Neural progenitor cell (in vitro differentiated cells): Measurements from ENCODE around the gene RASGRF1. TPM values are rescaled to one million over a fixed set of nuclear protein-coding genes. Genes with fewer than 3 reads are reported as not detected.

Experiments
- DNase-seq: peaks from one replicate; pipeline ENCODE4 v3.0.0-alpha.2; 2016; ENCODE audit warnings: low spot score
- H2AFZ ChIP-seq: fragments of 200-600 bp; sonication (generic); replicated peaks from 2 replicates; pipeline ENCODE4 v1.6.1; 2016; ENCODE audit warnings: antibody characterized with exemption
- H3F3A ChIP-seq: fragments of 200-600 bp; sonication (generic); 2 replicates; pipeline ENCODE4 v1.6.1; 2016; ENCODE audit warnings: antibody characterized with exemption, low read depth
- H3K27ac ChIP-seq: fragments of 200-600 bp; sonication (generic); 2 replicates; pipeline ENCODE4 v1.5.1; 2016; ENCODE audit warnings: mild to moderate bottlenecking
- H3K27me3 ChIP-seq: fragments of 200-600 bp; sonication (generic); 2 replicates; pipeline ENCODE4 v1.6.1; 2016; ENCODE audit warnings: mild to moderate bottlenecking, moderate library complexity
- H3K36me3 ChIP-seq: fragments of 200-600 bp; sonication (generic); 2 replicates; pipeline ENCODE4 v1.5.1; 2016
- H3K4me1 ChIP-seq: fragments of 200-600 bp; sonication (generic); 2 replicates; pipeline ENCODE4 v1.6.1; 2016; ENCODE audit warnings: mixed run types
- H3K4me2 ChIP-seq: fragments of 200-600 bp; sonication (generic); 2 replicates; pipeline ENCODE4 v1.6.1; 2016
- H3K4me3 ChIP-seq: fragments of 200-600 bp; sonication (generic); 2 replicates; pipeline ENCODE4 v1.5.1; 2016
- H3K79me2 ChIP-seq: fragments of 200-600 bp; sonication (generic); 2 replicates; pipeline ENCODE4 v1.6.1; 2016; ENCODE audit warnings: low read depth
- H3K9ac ChIP-seq: fragments of 200-600 bp; sonication (generic); 2 replicates; pipeline ENCODE4 v1.6.1; 2016
- H3K9me3 ChIP-seq: fragments of 200-600 bp; sonication (generic); 2 replicates; pipeline ENCODE4 v1.5.1; 2016; ENCODE audit warnings: low read depth
- H4K20me1 ChIP-seq: fragments of 200-600 bp; sonication (generic); 2 replicates; pipeline ENCODE4 v1.6.1; 2016; ENCODE audit warnings: low read depth
- H3K27ac Mint-ChIP-seq: 3 replicates; pipeline ENCODE4 v1.8.0; 2021; ENCODE audit warnings: mixed read lengths
- H3K27me3 Mint-ChIP-seq: 2 replicates; pipeline ENCODE4 v1.8.0; 2022; ENCODE audit warnings: low read depth, mild to moderate bottlenecking, inconsistent platforms, moderate library complexity, mixed read lengths; ENCODE audit not compliant: insufficient read depth
- H3K36me3 Mint-ChIP-seq: 3 replicates; pipeline ENCODE4 v1.8.0; 2021; ENCODE audit warnings: mixed read lengths
- H3K4me1 Mint-ChIP-seq: 3 replicates; pipeline ENCODE4 v1.8.0; 2021; ENCODE audit warnings: mixed read lengths
- H3K4me3 Mint-ChIP-seq: 3 replicates; pipeline ENCODE4 v1.8.0; 2021; ENCODE audit warnings: mild to moderate bottlenecking, moderate library complexity, mixed read lengths
- H3K9me3 Mint-ChIP-seq: 3 replicates; pipeline ENCODE4 v1.8.0; 2020; ENCODE audit warnings: mixed read lengths
- EZH2 ChIP-seq: fragments of 200-600 bp; sonication (generic); IDR thresholded peaks from 2 replicates; pipeline ENCODE4 v1.6.1; 2017; ENCODE audit warnings: antibody characterized with exemption, mild to moderate bottlenecking, moderate library complexity
- EZH2phosphoT487 ChIP-seq: fragments of 200-600 bp; sonication (generic); IDR thresholded peaks from 2 replicates; pipeline ENCODE4 v1.6.1; 2017; ENCODE audit warnings: antibody characterized with exemption
- total RNA-seq: library from RNA; depleted of rRNA; stranded (reverse); fragments of >200 nt; gene quantifications from 2 replicates; pipeline ENCODE4 v1.2.3, GENCODE V29; 2015; ENCODE audit warnings: low replicate concordance
- TF ChIP-seq, protein P1 (sequence below): fragments of 200-600 bp; sonication (generic); IDR thresholded peaks from 2 replicates; pipeline ENCODE4 v1.5.1; 2017; ENCODE audit warnings: antibody characterized with exemption, mild to moderate bottlenecking

The RASGRF1 gene
- total RNA-seq, 1 donor from 2014 or later = 0.22 TPM

DNA sequence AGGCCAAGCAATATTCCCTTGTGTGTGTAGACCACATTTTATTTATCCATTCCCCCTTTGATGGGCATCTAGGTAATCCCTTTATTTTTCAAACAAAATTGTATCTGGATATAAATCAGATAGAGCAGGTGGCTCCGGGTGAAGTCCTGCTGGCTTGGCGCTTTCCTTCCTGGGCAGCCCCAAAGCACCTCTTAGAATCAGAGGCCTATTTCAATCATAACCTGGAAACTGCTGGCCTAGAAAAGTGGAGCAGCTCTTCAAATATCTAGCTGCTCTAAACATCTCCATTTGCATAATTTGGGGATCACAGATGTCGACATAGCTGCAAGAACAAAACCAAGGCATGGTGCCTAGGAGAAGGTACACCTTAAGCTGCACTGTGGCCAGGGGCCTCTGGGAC lies 40.2 kb downstream of the RASGRF1 start:
- Mint-ChIP-seq H3K4me1 (peaks cover 12% of the 10 kb centered on the region), H3K36me3 (no peaks in the 10 kb centered on the region), H3K9me3 (no peaks in the 10 kb centered on the region), H3K27ac (no peak overlapping the region), H3K27me3 (peaks cover 21% of the 10 kb centered on the region), H3K4me3 (no peak overlapping the region)
- H3K27ac ChIP-seq = no peak overlapping the region
- TF ChIP-seq EZH2 (no peak), EZH2phosphoT487 (no peak)
- TF ChIP-seq, protein P1, sequence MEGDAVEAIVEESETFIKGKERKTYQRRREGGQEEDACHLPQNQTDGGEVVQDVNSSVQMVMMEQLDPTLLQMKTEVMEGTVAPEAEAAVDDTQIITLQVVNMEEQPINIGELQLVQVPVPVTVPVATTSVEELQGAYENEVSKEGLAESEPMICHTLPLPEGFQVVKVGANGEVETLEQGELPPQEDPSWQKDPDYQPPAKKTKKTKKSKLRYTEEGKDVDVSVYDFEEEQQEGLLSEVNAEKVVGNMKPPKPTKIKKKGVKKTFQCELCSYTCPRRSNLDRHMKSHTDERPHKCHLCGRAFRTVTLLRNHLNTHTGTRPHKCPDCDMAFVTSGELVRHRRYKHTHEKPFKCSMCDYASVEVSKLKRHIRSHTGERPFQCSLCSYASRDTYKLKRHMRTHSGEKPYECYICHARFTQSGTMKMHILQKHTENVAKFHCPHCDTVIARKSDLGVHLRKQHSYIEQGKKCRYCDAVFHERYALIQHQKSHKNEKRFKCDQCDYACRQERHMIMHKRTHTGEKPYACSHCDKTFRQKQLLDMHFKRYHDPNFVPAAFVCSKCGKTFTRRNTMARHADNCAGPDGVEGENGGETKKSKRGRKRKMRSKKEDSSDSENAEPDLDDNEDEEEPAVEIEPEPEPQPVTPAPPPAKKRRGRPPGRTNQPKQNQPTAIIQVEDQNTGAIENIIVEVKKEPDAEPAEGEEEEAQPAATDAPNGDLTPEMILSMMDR = no peak
- H3K9me3 ChIP-seq = no peaks in the 10 kb centered on the region
- peaks cover 14% of the 10 kb centered on the region for H3K4me1 ChIP-seq
- H2AFZ ChIP-seq = no peak overlapping the region
- no peak overlapping the region for H3K9ac ChIP-seq
- H3K4me2 ChIP-seq = peak overlapping the region; percentile 5
- no peaks in the 10 kb centered on the region for H3K36me3 ChIP-seq
- H3F3A ChIP-seq = no peaks in the 10 kb centered on the region
- no peak for DNase-seq
- H3K79me2 ChIP-seq = no peaks in the 10 kb centered on the region
- H3K4me3 ChIP-seq = no peak overlapping the region
- H3K27me3 ChIP-seq = no peaks in the 10 kb centered on the region
- H4K20me1 ChIP-seq = no peaks in the 10 kb centered on the region

DNA sequence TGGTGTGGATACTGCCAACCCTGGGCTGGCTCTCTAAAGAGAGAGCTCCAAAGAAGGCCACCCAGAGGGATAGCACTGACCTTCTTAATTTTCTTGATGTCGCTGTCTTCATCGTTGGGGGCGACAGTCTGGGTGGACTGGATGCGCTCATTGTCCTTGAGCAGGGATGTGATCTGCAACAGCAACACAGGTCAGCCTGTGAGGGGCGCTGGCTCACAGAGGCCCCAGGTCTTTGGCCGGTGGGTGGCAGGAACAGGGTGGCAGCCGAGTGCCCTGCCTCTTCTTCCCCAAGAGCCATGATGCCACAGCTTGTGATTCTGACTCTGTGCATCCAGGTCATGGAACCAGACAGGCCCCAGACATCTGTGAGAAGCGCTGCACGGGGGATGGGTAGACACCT lies 41.2 kb downstream of the RASGRF1 start:
- H3K9me3 Mint-ChIP-seq = no peaks in the 10 kb centered on the region
- H3K27ac ChIP-seq = no peak overlapping the region
- no peak overlapping the region for H3K4me2 ChIP-seq
- no peaks in the 10 kb centered on the region for H3K36me3 Mint-ChIP-seq
- peaks cover 14% of the 10 kb centered on the region for H3K4me1 ChIP-seq
- no peaks in the 10 kb centered on the region for H3K9me3 ChIP-seq
- H2AFZ ChIP-seq = no peak overlapping the region
- no peaks in the 10 kb centered on the region for H3K27me3 ChIP-seq
- no peaks in the 10 kb centered on the region for H4K20me1 ChIP-seq
- no peaks in the 10 kb centered on the region for H3F3A ChIP-seq
- no peak overlapping the region for H3K4me3 Mint-ChIP-seq
- H3K36me3 ChIP-seq = no peaks in the 10 kb centered on the region
- H3K9ac ChIP-seq = no peak overlapping the region
- no peak for DNase-seq
- peaks cover 12% of the 10 kb centered on the region for H3K4me1 Mint-ChIP-seq
- H3K4me3 ChIP-seq = no peak overlapping the region
- no peaks in the 10 kb centered on the region for H3K79me2 ChIP-seq
- no peak overlapping the region for H3K27ac Mint-ChIP-seq
- peaks cover 18% of the 10 kb centered on the region for H3K27me3 Mint-ChIP-seq
- no peak for TF ChIP-seq EZH2
- TF ChIP-seq EZH2phosphoT487 = no peak
- TF ChIP-seq, protein P1 = no peak

DNA sequence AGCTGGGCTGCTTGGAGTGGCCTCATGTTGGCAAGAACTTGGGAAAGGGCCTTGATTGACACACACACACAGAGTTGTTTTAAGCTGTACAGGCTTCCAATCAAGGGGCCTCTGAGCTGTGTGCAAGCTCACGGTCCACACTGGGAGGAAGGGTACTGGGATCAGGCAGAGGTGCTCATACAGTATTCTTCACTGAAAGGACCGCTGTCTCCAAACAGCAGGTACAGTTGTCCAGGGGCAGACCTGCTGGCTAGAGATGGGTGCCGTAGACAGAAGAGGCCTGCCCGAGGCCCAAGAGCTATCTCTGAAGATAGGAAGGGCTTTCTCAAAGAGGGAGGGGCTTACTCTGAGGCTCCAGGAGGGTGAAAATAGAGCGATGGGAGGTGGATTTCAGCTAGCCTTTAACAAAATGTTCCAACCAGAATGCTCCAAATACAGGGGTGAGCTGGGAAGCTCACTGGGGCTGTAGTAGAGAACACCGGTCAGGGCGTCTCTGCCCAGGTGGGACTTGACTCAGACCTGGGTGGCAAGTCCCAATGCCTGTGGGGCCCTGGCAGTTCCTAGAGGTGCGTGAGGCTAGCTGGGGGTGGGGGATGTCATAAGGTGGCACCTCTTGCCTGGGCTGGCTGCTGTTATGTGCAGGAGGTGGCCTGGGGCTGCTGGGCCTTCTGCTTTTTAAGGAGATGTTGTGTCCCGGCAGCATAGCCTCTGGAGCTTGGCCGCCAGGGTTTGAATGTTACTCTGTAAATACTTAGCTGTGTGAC lies 42.7 kb downstream of the RASGRF1 start:
- Mint-ChIP-seq H3K27me3 (peaks cover 23% of the 10 kb centered on the region), H3K4me3 (no peak overlapping the region)

More for the DNA sequence above, 42.7 kb downstream of the RASGRF1 start:
- no peak overlapping the region for H2AFZ ChIP-seq
- no peaks in the 10 kb centered on the region for H3F3A ChIP-seq
- H3K36me3 Mint-ChIP-seq = no peaks in the 10 kb centered on the region
- no peaks in the 10 kb centered on the region for H3K27me3 ChIP-seq
- H3K4me1 Mint-ChIP-seq = peaks cover 12% of the 10 kb centered on the region
- H3K4me3 ChIP-seq = no peak overlapping the region
- no peak overlapping the region for H3K4me2 ChIP-seq
- DNase-seq = no peak
- H4K20me1 ChIP-seq = no peaks in the 10 kb centered on the region
- no peak overlapping the region for H3K27ac ChIP-seq
- H3K9me3 Mint-ChIP-seq = peaks cover 3% of the 10 kb centered on the region
- no peak overlapping the region for H3K9ac ChIP-seq
- no peaks in the 10 kb centered on the region for H3K79me2 ChIP-seq
- H3K36me3 ChIP-seq = no peaks in the 10 kb centered on the region
- peak overlapping the region; percentile 44 for H3K27ac Mint-ChIP-seq
- TF ChIP-seq EZH2 (no peak), EZH2phosphoT487 (no peak)
- TF ChIP-seq, protein P1 = no peak
- peaks cover 14% of the 10 kb centered on the region for H3K4me1 ChIP-seq
- H3K9me3 ChIP-seq = no peaks in the 10 kb centered on the region
